ENCODE measurements around the gene DNAJB4. TPM values are rescaled to one million over a fixed set of nuclear protein-coding genes. Genes with fewer than 3 reads are reported as not detected.
"Not testable (repeated sequence)": the region's sequence is repeated elsewhere in the genome, so short reads cannot be mapped to it uniquely, and the experiment has no call there.

Gene DNAJB4
- polyA plus RNA-seq, 5 donors = 31.1 to 49.6 (median 40.9) TPM

DNA sequence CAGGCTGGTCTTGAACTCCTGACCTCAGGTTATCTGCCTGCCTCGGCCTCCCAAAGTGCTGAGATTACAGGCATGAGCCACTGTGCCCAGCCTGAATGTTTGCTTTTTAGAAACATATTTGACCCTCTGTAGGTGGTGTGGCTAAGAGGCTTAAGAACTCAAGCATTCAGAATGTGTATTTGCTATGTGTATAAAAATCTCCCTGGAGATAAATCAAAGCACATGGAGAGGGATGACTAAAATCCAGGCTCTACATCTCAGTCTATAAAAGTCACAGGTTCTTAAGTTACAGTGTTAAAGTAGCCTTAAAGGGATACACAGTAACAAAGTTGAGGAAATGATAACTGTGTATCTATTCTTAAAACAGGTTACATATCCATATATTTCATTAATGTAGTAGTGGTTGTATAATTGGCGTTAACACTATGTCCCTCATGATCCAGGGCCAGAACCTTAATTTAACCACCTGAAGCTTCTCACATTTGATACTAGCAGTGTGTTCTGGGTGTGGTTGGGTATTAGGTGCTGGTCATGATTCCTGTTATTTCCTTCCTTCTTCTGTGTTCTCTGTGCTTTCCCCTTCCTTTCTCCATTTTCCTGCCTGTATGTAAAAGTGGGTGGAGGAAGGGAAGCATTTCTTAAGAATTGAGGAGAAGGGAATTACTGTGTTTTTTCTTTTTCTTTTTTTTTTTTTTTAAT, 57.2 kb downstream of the DNAJB4 start:
- DNase-seq = no peak

DNA sequence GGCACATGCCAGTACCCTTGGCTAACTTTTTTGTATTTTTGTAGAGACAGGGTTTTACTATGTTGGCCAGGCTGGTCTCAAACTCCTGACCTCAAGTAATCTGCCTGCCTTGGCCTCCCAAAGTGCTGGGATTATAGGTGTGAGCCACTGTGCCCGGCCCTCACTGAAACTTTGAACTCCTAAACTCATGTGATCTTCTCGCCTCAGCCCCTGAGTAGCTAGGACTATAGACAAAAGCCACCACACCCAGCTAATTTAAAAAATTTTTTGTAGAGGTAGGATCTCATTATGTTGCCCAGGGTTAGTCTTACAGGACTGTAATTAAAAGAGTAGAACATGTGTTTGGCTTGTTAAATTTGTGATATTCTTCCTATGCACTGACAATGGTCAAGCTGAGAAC, 60.1 kb downstream of the DNAJB4 start:
- not testable (repeated sequence) for DNase-seq

Other genes starting within 250 kb of the DNAJB4 start
- 100 to 1,000 TPM in 4 of 5 donors, 10 to 100 TPM in 1; 84.9 to 136 (median 113) TPM for gene USP33, start 245.1 kb upstream of the DNAJB4 start, polyA plus RNA-seq (ENCODE audit: insufficient read depth in 1 of 5, insufficient read length in 5 of 5, low replicate concordance in 1 of 5)
- 10 to 100 TPM; 11.3 to 23.0 (median 17.0) TPM for gene MIGA1, start 225.3 kb upstream of the DNAJB4 start, polyA plus RNA-seq (ENCODE audit: insufficient read depth in 1 of 5, insufficient read length in 5 of 5, low replicate concordance in 1 of 5)
- 10 to 100 TPM; 27.9 to 43.2 (median 38.0) TPM for gene NEXN, start 116.3 kb upstream of the DNAJB4 start, polyA plus RNA-seq (ENCODE audit: insufficient read depth in 1 of 5, insufficient read length in 5 of 5, low replicate concordance in 1 of 5)
- gene FUBP1, start 25.9 kb upstream of the DNAJB4 start, polyA plus RNA-seq (ENCODE audit: insufficient read depth in 1 of 5, insufficient read length in 5 of 5, low replicate concordance in 1 of 5) = 100 to 1,000 TPM; 270 to 478 (median 380) TPM
- gene GIPC2, start 41.0 kb downstream of the DNAJB4 start, polyA plus RNA-seq (ENCODE audit: insufficient read depth in 1 of 5, insufficient read length in 5 of 5, low replicate concordance in 1 of 5) = 1 to 10 TPM in 2 of 5 donors, under 1 TPM in 3; 0.67 to 1.6 (median 0.99) TPM